Epithelial cell of esophagus (primary cell): ENCODE results near the gene CDH2.

Source experiments
- DNase-seq: peaks from one replicate; pipeline ENCODE4 v3.0.0; 2010; ENCODE audit warnings: low read depth
- H3K4me3 ChIP-seq: 2 replicates; pipeline ENCODE4 v1.5.1; 2011; ENCODE audit warnings: mild to moderate bottlenecking, low read length, control low read depth
- TF ChIP-seq, protein P1 (sequence below): IDR thresholded peaks from 2 replicates; pipeline ENCODE4 v1.5.1; 2011; ENCODE audit warnings: low read depth, mild to moderate bottlenecking, low read length, control low read depth, inconsistent platforms; ENCODE audit not compliant: insufficient read depth; ENCODE audit errors: missing control alignments

The CDH2 gene

DNA sequence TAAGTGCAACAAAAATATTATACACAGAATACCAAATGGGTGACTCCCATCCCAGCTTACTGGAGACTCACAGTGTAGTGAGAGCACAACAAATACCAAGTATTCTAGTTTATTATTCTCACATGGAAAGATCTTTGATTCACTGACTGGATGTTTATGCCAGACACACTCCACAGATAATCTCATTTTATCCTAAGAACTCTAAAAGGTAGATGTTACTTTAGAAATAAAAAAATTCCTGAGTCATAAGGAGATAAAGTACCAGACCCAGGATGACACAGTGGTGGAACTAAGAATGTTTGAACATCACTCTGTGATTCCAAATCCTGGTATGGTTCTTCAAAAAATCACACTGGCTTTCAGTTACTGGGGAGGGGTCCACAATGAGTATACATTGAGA is 136.2 kb downstream of the CDH2 start:
- TF ChIP-seq, protein P1, sequence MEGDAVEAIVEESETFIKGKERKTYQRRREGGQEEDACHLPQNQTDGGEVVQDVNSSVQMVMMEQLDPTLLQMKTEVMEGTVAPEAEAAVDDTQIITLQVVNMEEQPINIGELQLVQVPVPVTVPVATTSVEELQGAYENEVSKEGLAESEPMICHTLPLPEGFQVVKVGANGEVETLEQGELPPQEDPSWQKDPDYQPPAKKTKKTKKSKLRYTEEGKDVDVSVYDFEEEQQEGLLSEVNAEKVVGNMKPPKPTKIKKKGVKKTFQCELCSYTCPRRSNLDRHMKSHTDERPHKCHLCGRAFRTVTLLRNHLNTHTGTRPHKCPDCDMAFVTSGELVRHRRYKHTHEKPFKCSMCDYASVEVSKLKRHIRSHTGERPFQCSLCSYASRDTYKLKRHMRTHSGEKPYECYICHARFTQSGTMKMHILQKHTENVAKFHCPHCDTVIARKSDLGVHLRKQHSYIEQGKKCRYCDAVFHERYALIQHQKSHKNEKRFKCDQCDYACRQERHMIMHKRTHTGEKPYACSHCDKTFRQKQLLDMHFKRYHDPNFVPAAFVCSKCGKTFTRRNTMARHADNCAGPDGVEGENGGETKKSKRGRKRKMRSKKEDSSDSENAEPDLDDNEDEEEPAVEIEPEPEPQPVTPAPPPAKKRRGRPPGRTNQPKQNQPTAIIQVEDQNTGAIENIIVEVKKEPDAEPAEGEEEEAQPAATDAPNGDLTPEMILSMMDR: no peak
- no peak overlapping the region for H3K4me3 ChIP-seq
- DNase-seq: no peak

DNA sequence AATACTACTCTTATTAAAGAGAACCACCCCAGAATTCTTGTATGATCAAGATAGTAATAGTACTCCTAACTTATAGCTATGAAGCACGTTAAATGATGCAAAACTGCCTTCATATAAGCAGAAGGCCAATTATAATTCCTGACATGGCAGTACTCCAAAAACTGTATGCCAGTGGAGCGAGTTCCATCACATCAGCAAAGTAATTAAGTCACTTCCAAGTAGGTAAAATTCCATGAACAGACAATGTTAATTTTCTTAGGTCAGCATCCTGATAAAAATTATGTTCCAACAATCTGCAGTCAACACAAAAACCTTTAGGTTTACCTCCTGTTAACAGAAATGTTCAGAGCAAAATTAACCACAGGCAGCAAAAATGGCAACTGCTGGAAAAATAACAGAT is 136.7 kb downstream of the CDH2 start:
- TF ChIP-seq, protein P1: no peak
- H3K4me3 ChIP-seq: no peak overlapping the region
- DNase-seq: no peak

DNA sequence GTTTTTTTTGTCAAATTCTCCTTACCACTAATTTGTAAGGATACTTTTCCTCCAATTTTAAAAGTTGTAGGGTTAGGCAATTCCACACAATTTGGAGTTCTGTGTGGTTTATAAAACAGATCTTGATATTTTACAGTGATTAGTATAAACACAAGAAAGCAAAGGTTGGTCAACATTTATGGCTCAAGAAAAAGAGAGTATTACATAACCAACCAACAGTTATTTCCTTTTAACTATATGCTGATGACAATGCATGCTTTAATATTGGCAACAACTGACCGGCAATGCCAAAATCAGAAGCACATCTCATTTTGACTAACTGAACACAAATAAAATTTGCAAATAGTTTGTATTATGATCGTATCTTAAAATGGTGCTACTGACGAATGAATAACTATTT is 137.2 kb downstream of the CDH2 start:
- H3K4me3 ChIP-seq: no peak overlapping the region
- TF ChIP-seq, protein P1: no peak
- no peak for DNase-seq

DNA sequence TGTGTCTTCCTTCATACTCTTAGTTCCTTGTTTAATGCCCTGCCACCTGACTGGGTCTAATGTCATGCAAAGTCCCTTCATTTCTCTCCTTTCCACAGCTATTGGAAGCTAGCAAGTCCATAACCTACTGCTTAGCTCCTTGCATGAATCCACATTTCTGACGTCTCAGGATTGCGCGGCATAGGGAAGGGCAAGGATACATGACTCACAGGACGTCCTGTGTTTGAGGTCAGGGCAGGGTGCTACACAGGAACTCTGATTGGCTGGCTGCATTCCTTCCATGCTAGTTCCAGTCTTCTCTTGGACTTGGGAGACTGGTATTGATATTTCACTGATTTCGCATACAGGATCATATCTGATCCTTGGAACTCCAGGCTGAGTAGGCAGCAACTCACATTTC is 137.9 kb downstream of the CDH2 start:
- peak; percentile 73 for DNase-seq
- TF ChIP-seq, protein P1: no peak
- no peak overlapping the region for H3K4me3 ChIP-seq

DNA sequence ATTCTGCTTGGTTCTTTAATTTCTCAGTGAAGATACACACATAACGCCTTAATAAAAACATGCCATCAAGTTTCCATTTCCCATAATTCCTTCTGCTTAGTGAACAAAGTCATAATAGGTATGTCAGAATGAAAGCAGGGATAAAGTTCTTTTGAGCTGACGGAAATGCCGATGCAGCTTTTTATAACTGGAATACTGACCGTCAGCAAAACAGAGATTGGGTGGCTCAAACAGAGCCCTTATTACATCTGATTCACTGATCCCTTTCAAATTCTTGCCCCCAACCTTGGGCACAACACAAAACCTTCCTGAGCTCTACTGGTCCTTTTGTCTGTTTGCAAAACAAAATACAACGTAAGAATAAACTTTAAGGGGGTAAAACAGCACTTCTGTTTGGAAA is 140.4 kb downstream of the CDH2 start:
- no peak overlapping the region for H3K4me3 ChIP-seq
- no peak for DNase-seq
- TF ChIP-seq, protein P1: no peak

DNA sequence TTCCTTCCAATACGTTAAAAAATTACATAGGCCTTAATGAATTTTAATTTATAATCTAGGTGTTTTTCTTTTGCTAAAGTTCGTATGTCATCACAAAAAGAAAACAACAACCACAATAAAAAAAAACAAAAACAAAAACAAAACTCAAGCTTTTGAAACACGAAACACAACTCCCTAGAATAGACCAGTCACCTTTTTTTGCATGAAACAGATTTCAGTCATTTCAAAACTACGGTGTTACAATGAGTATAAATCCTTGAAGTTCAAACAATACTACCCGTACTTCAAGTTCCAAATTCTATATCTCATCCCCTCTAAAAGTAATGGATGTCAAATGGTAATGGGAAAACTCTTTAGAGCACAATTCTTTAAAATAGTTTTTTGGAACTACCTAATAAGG is 142.4 kb downstream of the CDH2 start:
- DNase-seq: no peak
- H3K4me3 ChIP-seq: no peak overlapping the region
- TF ChIP-seq, protein P1: no peak

DNA sequence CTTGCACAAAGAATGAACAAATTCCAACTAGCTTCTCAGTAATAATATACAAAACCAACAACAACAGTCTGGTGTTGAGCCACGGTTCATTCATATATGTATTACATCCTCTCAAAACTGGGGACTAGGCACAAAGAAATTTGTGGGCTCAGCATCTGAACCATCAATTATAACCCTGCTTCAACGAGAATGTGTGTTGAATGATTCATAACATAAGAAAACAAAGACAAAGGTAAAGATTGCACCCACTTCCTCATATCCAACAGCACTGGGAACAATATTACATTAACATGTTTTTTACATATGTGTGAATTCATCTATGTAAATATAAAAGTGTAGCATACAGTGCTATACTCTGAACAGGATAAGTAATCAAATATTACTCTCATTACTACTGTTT is 144.8 kb downstream of the CDH2 start:
- TF ChIP-seq, protein P1: no peak
- peak; percentile 61 for DNase-seq
- H3K4me3 ChIP-seq: no peak overlapping the region
